Cardiac fibroblast (primary cell): ENCODE measurements around the gene GNG14.
A peak's percentile ranks its signal among the peaks of the same experiment; 100 is the strongest.
"Not testable (repeated sequence)": the region's sequence is repeated elsewhere in the genome, so short reads cannot be mapped to it uniquely, and the experiment has no call there.

Source experiments
- DNase-seq, 2 donors: peaks; one replicate each; pipeline versions ENCODE4 v3.0.0 to v3.0.0-alpha.2; 2010; ENCODE audit warnings: low read depth in 2 of 2
- H3K4me3 ChIP-seq, 2 donors: replicated peaks in 1 of 2; 1 replicate in 1 of 2; 2 replicates in 1 of 2; pipeline ENCODE4 v1.5.1; 2011; ENCODE audit warnings: low read depth in 2 of 2, low read length in 2 of 2, mild to moderate bottlenecking in 2 of 2, moderate library complexity in 1 of 2
- CTCF ChIP-seq: IDR thresholded peaks from one replicate; pipeline ENCODE4 v1.5.1; 2011; ENCODE audit warnings: low read depth, mild to moderate bottlenecking, low read length, inconsistent platforms

GNG14 gene

GRCh38 chr19:12723381-12723640 is 35.5 kb downstream of the GNG14 start:
- peak overlapping the region; percentile 69 to 78 for H3K4me3 ChIP-seq
- no peak for TF ChIP-seq CTCF
- DNase-seq = peak in 1 of 2 donors; percentile 35

- peak; percentile 64 to 70 for DNase-seq
- TF ChIP-seq CTCF = no peak
- peak within 1 kb of the TSS; percentile 69 to 78 for H3K4me3 ChIP-seq
Measured at GRCh38 chr19:12723641-12724426, 36.0 kb downstream of the GNG14 start, which contains the start of gene TNPO2. Gene TNPO2 (minus strand): TSS chr19:12723932. CDS start chr19:12720977, 2,955 bp downstream.

GRCh38 chr19:12725612-12726011 is 37.8 kb downstream of the GNG14 start:
- not testable (repeated sequence) for DNase-seq, H3K4me3 ChIP-seq

- H3K4me3 ChIP-seq = no peak overlapping the region
- DNase-seq = no peak
- no peak for TF ChIP-seq CTCF
Measured at GRCh38 chr19:12726988-12727316, 39.2 kb downstream of the GNG14 start.

GRCh38 chr19:12727745-12728433 is 40.1 kb downstream of the GNG14 start:
- no peak for DNase-seq
- H3K4me3 ChIP-seq = no peak overlapping the region
- no peak for TF ChIP-seq CTCF

GRCh38 chr19:12730064-12730463 is 42.3 kb downstream of the GNG14 start:
- no peak for TF ChIP-seq CTCF
- no peak overlapping the region for H3K4me3 ChIP-seq

GRCh38 chr19:12731337-12731736 is 43.5 kb downstream of the GNG14 start:
- no peak for TF ChIP-seq CTCF
- H3K4me3 ChIP-seq = no peak overlapping the region
- no peak for DNase-seq

More at GRCh38 chr19:12730064-12730463, 42.3 kb downstream of the GNG14 start:
- no peak for DNase-seq
